Astrocyte (in vitro differentiated cells and primary cell): Measurements from ENCODE around the gene CHST3.

ENCODE experiments used
- CTCF ChIP-seq: IDR thresholded peaks from 2 replicates; pipeline ENCODE4 v1.5.1; 2011; ENCODE audit warnings: low read depth, mild to moderate bottlenecking, inconsistent platforms, low read length, moderate library complexity; ENCODE audit not compliant: insufficient read depth
- EZH2 ChIP-seq: IDR thresholded peaks from 2 replicates; pipeline ENCODE4 v1.6.1; 2012; ENCODE audit warnings: mild to moderate bottlenecking, low read length, inconsistent platforms; ENCODE audit not compliant: insufficient read depth

GRCh38 chr10:72030762-72031543 lies 66.8 kb downstream of the CHST3 start:
- TF ChIP-seq EZH2, result no peak
- TF ChIP-seq CTCF, result no peak
